RKO (cell line): Measurements from ENCODE around the gene SLC9A3.

Experiments used
- DNase-seq: peaks from one replicate; pipeline ENCODE4 v3.0.0-alpha.2; 2016; ENCODE audit warnings: low spot score

SLC9A3 gene

DNA sequence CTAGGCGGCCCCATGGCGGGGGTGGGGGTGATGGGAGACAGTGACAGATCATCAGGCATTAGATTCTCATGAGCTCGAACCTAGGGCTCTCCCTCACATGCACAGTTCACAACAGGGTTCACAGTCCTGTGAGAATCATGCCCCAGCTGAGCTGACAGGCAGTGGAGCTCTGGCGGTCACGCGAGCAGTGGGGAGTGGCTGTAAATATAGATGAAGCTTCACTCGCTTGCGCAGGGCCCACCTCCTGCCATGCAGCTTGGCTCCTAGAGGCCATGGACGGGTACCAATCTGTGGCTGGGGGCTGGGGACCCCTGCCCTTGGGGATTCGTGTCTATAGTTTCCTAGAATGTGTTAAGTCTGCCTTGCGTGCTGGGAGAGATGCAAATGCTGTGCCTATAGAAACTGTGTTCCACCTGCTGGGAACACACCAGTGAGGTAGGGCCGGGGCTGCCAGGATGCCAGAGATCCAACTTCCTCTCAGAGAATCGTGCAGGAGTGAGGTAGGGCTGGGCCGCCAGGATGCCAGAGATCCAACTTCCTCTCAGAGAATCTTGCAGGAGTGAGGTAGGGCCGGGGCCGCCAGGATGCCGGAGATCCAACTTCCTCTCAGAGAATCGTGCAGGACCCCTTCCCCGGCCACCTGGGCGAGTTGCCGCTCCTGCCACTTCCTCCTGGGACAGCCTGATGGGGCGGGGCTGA, 95.3 kb downstream of the SLC9A3 start:
- no peak for DNase-seq

GRCh38 chr5:428219-428618, 96.0 kb downstream of the SLC9A3 start:
- no peak for DNase-seq

DNA sequence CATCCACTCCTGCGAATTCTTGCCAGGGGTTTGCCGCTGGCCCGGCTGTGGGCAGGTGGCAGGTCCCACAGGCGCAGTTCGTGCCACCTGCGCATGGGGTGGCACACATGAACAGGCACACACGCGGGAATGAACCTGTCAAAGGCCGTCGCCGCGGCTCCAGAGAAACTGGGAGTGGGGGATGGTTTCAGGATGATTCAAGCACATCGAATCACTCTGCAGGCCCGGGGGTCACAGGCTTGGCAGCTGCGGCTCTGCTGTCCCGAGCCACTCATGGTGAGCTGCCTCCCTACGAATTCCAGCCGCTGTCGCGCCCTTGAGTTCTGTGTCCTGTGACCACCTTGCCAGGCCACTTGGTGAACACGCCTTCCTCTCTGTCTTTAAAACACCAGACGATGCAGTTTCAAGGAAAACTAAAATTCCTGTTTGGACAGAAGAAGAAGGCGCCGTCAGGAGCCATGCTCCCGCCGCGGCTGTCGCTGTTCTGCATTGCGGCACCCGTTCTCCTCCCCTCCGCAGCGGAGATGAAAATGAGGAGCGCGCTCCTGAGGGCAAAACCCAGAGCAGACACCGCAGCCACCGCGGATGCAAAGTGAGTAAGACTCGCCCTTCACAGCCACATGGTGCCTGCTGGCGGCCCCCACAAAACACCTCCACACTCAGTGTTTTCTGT, 96.7 kb downstream of the SLC9A3 start:
- no peak for DNase-seq

GRCh38 chr5:426392-426976, 97.8 kb downstream of the SLC9A3 start:
- no peak for DNase-seq

DNA sequence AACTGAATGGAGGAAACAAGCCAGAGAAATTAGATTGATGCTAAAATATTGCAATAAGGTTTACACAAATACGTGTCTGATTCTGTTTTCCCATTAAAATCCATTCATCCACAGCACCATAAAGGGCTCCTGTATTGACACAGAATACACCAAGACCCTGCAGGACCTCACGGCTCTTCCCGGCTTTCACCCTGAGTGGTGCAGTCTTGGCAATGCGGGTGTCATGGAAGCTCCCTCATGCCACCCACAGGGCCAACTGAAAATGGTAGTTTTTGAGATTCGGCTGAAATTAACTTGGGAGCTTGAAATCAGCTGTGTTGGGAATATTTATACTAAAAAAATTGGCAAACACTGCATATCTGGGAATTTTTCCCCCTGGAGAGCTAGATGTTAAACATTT, 98.5 kb downstream of the SLC9A3 start:
- DNase-seq = peak; percentile 32

GRCh38 chr5:424301-425110, 99.7 kb downstream of the SLC9A3 start:
- DNase-seq = no peak

GRCh38 chr5:423626-424261, 100.5 kb downstream of the SLC9A3 start:
- no peak for DNase-seq

DNA sequence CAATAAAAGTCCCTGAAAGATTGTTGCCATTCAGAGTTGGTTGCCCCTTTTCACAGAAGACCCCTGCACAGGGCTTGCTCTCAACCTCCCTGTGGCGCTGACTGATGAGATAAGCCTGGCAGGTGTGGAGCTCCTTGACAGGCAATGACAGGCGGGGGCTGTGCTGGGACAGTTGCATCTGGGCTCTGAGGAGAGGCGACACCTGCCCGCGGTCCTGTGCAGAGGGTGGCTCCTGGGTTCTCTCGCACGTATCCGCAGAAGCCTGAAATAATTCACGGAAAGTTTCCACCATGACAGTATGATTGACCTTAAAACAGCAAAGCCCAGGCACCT, 101.0 kb downstream of the SLC9A3 start:
- no peak for DNase-seq

- no peak for DNase-seq
Observed at GRCh38 chr5:422323-423232, 101.7 kb downstream of the SLC9A3 start.

GRCh38 chr5:421901-422300, 102.3 kb downstream of the SLC9A3 start:
- no peak for DNase-seq

GRCh38 chr5:421287-421880, 102.9 kb downstream of the SLC9A3 start:
- DNase-seq = no peak

DNA sequence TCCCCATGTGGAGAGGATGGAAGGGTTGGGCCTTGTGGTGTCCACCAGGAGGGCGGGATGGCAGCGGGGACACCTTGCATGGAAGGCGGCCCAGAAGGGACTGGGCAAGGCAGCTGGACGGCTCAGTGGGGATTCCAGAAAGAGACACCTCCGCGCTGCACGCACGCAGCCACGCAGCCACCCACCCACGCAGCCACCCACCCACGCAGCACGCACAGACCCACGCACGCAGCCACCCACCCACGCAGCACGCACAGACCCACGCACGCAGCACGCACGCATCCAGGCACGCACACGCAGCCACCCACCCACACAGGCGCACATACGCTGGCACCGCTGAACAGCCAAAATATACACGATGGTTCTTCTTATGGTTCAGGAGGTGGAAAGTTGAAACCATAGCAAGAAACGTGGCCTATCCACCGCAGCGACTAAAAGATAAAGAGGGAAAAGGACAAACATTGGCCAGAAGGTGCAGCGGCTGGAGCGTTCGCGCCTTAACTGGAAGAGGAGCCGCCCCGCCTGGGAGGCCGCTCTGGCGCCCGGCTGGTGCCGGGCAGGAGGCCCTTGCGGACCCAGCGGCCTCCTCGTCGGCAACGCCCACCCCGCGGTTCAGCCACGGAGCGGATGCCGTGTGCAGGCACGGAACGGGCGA, 103.5 kb downstream of the SLC9A3 start:
- DNase-seq = no peak
